Dendritic cell treated with granulocyte-macrophage colony-stimulating factor and Interleukin-4, amounts not matched to agents 40 ng/mL and 50 ng/mL, for 4 days (primary cell): ENCODE data around the gene CNTNAP1.
A peak's percentile ranks its signal among the peaks of the same experiment; 100 is the strongest.

Experiments used
- H3K27ac Mint-ChIP-seq: one replicate; pipeline ENCODE4 v1.8.0; 2022; ENCODE audit warnings: mild to moderate bottlenecking, mixed read lengths
- H3K27me3 Mint-ChIP-seq: one replicate; pipeline ENCODE4 v1.8.0; 2022; ENCODE audit warnings: mild to moderate bottlenecking, mixed read lengths
- H3K36me3 Mint-ChIP-seq: one replicate; pipeline ENCODE4 v1.8.0; 2022; ENCODE audit warnings: low read depth, mixed read lengths
- H3K4me1 Mint-ChIP-seq: one replicate; pipeline ENCODE4 v1.8.0; 2022; ENCODE audit warnings: low read depth, mixed read lengths
- H3K4me3 Mint-ChIP-seq: one replicate; pipeline ENCODE4 v1.8.0; 2022; ENCODE audit warnings: mild to moderate bottlenecking, moderate library complexity, mixed read lengths
- H3K9me3 Mint-ChIP-seq: one replicate; pipeline ENCODE4 v1.8.0; 2022; ENCODE audit warnings: mixed read lengths
- intact Hi-C: fragments of 100-400 bp; cut with micrococcal nuclease; formaldehyde crosslinking; loops from one replicate; pipeline ENCODE4 v1.15.0; 2022

Gene CNTNAP1

DNA sequence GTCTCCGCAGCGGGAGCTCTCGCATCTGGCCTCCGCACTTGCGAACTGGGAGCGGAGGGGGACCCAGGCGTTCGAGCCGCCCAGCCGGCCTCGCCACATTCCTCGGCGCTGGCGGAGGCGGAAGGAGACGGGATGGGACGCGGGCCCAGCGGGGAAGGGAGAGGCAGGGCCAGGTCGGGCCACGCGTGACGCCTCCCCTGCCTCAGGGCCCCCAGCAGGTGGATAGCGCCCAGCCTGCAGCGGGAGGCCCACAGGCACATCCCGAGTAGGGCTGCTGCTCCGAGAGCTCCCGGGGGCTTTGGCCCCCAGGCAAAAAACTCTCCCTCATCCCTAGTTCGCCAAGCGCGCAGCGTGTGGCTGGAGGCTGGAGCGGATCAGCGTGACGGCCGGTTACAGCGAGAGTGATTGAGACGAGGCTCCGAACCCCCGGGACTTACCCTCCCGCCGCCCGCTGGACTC is 6.3 kb upstream of the CNTNAP1 start:
- Mint-ChIP-seq H3K4me3 (peak overlapping the region; percentile 87), H3K9me3 (no peaks in the 10 kb centered on the region), H3K4me1 (peaks cover 57% of the 10 kb centered on the region), H3K27me3 (peaks cover 66% of the 10 kb centered on the region), H3K36me3 (no peaks in the 10 kb centered on the region), H3K27ac (peak overlapping the region; percentile 95)
- intact Hi-C loops: no loop called here

DNA sequence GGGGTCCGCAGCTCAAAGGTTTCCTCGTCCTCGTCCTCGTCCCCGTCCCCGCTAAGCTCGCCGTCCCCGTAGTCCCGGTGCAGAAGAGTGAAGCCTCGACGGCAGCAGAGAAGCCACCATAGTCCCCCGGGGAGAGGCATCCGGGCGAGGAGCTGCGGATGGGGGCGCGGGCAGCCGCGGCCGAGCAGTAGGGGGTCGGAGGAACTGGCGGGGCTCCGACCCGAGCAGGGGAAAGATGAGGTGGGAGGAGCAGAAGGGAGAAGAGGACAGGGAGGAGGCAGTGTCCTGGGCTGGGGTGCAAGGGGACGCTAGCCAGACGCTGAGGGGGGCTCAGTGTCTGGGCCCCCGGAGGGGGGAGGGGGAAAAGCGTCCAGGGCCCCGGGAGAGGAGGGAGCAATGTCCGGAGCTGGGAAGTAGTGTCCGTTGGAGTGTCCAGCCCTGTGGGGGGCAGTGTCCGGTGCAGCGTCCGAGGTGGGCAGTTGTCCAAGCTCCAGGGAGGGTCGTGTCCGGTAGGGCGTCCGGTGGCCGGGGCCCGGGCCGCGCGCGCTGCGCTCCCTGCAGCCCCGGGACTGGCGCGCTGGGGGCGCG is 5.8 kb upstream of the CNTNAP1 start, which contains the start of gene PLEKHH3:
Gene PLEKHH3 (minus strand): TSS at position 571 of the 588 bp plus-strand sequence. CDS start 431 bp downstream, at position 140.
- peak within 1 kb of the TSS; percentile 87 for H3K4me3 Mint-ChIP-seq
- H3K27ac Mint-ChIP-seq: peak within 1 kb of the TSS; percentile 95
- intact Hi-C loops: no loop called here
- H3K27me3 Mint-ChIP-seq: peaks cover 66% of the 10 kb centered on the region
- peaks cover 57% of the 10 kb centered on the region for H3K4me1 Mint-ChIP-seq
- no peaks in the 10 kb centered on the region for H3K9me3 Mint-ChIP-seq
- H3K36me3 Mint-ChIP-seq: no peaks in the 10 kb centered on the region

DNA sequence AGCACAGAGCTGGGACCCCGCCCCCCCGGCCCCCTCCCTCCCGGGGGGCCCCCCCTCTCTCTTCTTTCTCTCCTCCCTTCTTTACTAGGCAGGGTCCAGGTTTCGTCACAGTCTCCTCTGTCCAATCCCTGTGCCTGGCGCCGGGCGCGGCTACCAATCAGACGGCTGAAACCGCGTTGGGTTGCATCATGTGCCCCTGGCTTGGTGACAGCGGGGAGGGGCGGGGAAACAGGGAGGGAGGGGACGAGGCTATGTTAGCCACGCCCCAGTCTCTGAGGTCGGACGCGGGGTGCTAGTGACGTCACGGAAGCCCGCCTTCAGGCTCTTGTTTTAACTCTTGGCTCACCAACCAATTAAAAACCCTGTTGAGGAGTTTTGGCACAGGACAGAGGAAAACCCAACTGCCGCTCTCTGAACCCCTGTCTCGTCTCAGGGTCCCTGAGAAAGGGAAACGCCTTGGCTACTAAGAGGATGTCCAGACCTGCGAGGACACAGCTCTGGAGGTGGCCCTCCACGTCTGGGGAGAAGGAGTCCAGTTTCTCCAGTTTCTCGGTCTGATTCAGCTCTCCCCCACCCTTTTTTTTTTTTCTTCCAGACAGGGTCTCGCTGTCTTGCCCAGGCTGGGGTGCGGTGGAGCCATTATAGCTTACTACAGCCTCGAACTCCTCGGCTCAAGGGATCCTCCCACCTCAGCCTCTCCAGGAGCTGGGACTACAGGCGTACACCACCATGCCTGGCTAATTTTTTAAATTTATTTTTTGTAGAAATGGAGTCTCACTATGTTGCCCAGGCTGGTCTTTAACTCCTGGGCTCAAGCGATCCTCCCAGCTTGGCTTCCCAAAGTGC is 5.1 kb upstream of the CNTNAP1 start:
- H3K27ac Mint-ChIP-seq: peak overlapping the region; percentile 95
- H3K36me3 Mint-ChIP-seq: no peaks in the 10 kb centered on the region
- H3K4me1 Mint-ChIP-seq: peaks cover 60% of the 10 kb centered on the region
- peak overlapping the region; percentile 87 for H3K4me3 Mint-ChIP-seq
- H3K27me3 Mint-ChIP-seq: peaks cover 66% of the 10 kb centered on the region
- no peaks in the 10 kb centered on the region for H3K9me3 Mint-ChIP-seq
- intact Hi-C loops: no loop called here

DNA sequence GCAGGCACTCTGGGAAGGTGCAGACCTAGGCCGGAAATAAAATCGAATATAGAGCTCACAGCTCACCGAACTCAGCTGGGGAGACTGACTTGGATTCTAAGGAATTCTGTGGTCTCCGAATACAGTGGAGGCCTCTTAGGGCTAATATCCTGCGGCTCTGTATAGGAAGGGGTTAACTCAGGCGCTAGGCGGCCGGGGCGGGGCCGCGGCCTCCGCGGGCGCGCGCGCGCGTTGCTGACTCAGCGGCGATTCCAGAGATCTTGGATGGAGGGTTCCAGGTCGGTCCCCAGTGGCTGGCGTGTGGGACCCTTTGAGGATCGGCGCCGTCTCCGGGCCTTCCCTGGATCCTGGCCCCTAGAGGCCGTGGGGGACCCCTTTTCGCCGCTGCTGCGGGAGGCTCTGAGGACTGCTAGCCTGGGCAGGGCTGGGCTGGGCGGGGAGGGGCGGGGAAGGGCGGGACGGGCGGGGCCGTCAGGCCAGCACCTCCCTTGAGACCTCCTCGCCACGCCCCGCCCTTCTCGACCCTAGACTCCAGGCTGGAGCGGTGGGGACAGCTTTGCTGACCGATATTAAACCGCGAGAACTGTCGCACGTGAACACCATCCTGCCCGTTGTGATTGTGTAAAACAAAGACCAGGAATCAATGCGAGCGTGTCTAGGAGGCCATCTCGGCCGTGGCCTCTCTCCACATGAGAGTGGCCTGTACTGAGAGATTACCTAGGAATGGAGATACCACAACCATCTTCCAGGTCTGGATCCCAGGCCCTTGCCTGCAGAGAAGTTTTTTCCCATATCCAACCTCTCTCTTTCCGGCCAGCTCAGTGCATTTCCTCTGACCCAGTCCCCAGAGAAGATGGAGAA is 4.2 kb upstream of the CNTNAP1 start:
- Mint-ChIP-seq H3K4me3 (peak overlapping the region; percentile 84), H3K27me3 (peaks cover 66% of the 10 kb centered on the region), H3K27ac (peak overlapping the region; percentile 95), H3K4me1 (peaks cover 69% of the 10 kb centered on the region), H3K9me3 (no peaks in the 10 kb centered on the region), H3K36me3 (no peaks in the 10 kb centered on the region)
- intact Hi-C loops: loop anchor here (2.0 kb wide), 1 partner anchor 99 kb away; no protein-coding TSS in a partner anchor

DNA sequence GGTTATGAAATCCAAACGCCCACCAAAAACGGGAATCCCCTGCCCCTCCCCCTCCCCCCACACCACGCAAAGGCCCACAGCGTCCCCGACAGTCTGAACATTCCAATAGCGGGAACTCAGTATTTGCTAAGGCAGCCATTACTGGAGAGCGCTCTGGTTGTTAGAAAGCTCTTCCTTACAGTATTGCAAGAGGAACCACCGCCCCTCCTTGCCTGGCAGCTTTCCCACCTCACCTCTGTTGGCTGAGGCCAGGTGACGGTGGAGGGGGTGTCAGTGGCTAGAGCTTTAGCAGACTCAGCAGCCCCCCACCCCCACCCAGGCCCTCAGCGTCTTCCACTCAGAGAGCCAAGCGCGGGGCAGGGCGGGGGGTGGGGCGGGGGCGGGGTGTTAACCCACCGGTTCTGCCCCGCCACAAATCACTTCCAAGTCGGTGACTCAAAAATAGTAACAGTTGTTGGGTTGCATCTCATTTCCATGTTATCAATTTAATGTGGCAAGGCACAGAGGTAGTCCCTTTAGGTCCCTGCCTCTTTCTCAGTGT is 3.3 kb upstream of the CNTNAP1 start:
- intact Hi-C loops: loop anchor here (1.0 to 2.0 kb wide), 2 partner anchors 71 to 100 kb away; no protein-coding TSS in a partner anchor

DNA sequence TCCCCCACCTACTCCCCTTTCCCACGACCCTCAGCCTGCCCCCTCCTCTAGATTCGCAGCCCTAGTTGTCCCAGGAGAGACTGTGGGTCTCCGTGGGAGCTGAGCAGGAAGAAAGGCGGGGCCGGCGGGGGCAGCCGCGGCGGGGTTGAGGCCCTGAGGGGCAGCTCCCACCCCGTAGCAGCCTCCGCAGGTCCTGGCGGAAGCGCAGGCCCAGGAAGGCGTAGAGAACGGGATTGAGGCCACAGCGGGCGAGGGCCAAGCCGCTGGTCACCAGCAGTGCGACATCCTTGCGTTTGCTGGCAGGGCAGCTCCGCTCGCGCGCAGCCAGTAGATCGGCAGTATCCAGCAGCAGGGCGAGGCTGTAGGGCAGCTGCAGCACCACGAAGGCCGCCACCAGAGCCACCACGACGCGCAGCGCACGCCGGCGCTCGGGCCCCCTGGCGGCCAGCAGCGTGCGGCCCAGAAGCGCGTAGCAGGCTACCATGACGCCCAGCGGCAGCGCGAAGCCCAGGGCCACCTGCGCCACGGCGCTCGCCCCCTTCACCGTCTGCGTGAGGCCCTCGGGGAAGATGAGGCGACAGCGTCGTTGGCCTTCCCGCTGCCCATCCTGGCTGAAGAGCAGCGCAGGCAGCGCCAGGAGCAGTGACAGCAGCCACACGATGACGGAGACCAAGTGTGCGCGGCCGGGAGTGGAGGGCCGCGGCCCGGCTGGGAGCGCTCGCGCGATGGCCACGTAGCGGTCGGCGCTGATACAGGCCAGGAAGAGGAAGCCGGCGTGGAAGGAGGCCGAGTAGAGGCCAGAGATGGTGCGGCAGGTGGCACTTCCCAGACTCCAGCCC is 2.6 kb upstream of the CNTNAP1 start:
- H3K9me3 Mint-ChIP-seq: no peaks in the 10 kb centered on the region
- H3K27me3 Mint-ChIP-seq: peaks cover 67% of the 10 kb centered on the region
- H3K27ac Mint-ChIP-seq: peak overlapping the region; percentile 95
- H3K4me3 Mint-ChIP-seq: peak overlapping the region; percentile 64
- H3K36me3 Mint-ChIP-seq: no peaks in the 10 kb centered on the region
- intact Hi-C loops: loop anchor here (1.0 to 2.0 kb wide), 2 partner anchors 71 to 101 kb away; no protein-coding TSS in a partner anchor
- peaks cover 70% of the 10 kb centered on the region for H3K4me1 Mint-ChIP-seq

More for the DNA sequence above, 3.3 kb upstream of the CNTNAP1 start:
- Mint-ChIP-seq H3K36me3 (no peaks in the 10 kb centered on the region), H3K9me3 (no peaks in the 10 kb centered on the region), H3K4me1 (peaks cover 77% of the 10 kb centered on the region), H3K27me3 (peaks cover 67% of the 10 kb centered on the region), H3K4me3 (peak overlapping the region; percentile 84), H3K27ac (peak overlapping the region; percentile 95)

DNA sequence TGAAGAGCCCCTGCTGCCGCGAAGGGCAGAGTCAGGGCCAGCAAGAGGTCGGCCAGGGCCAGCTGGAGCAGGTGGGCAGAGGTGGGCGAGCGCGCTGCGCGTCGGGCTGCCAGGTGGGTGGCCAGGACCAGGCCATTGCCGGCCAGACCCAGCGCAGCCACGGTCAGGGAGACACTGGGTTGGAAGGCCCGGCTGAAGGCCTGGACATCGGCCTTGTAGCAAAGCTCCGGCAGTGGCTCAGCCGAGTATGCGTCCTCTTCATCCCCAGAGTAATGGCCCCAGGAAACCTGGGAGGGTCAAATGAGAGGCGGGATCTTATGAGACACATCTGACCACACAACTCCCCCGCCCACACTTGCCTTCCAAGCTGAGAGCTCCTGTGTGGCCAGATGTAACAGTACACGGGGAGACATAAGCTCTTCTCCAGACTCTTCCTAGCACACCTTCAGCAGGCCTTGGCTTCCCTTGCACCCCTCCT is 2.0 kb upstream of the CNTNAP1 start:
- Mint-ChIP-seq H3K27me3 (peaks cover 68% of the 10 kb centered on the region), H3K9me3 (no peaks in the 10 kb centered on the region), H3K36me3 (no peaks in the 10 kb centered on the region), H3K4me3 (peak overlapping the region; percentile 4), H3K4me1 (peaks cover 67% of the 10 kb centered on the region), H3K27ac (peak overlapping the region; percentile 95)
- intact Hi-C loops: no loop called here

DNA sequence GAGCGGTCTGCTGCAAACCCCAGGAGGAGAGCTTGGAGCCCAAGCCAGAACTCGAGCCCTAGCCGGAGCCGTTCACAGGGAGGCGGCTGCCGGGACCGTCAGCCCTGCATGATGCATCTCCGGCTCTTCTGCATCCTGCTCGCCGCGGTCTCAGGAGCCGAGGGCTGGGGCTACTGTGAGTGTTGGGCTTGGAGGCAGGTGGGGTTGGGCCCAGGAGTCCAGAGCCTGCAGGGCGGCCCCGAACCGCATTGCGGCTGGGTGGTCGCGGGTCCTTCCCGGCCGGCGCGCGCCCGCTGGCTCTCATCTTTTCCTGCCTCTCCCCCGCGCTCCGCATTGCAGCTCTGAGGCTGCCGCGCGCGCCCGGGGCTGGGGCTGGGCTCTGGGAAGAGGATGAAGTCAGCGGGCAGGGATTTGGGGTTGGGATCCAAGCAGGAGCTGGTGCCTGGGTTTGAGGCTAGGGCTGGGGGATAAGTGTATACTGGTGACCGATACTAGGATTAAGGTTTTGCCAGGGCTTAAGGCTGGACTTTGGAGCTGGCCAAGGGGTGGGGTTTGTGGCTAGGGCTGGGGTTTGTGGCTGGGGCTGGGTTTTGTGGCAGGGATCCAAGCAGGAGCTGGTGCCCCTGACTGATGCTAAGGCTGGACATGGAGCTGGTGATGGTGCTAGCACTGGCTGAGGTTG is 532 bp downstream of the CNTNAP1 start:
- Mint-ChIP-seq H3K27me3 (peaks cover 54% of the 10 kb centered on the region), H3K9me3 (no peaks in the 10 kb centered on the region), H3K27ac (peak overlapping the region; percentile 60), H3K36me3 (no peaks in the 10 kb centered on the region), H3K4me3 (peak overlapping the region; percentile 75), H3K4me1 (peaks cover 49% of the 10 kb centered on the region)
- intact Hi-C loops: no loop called here

DNA sequence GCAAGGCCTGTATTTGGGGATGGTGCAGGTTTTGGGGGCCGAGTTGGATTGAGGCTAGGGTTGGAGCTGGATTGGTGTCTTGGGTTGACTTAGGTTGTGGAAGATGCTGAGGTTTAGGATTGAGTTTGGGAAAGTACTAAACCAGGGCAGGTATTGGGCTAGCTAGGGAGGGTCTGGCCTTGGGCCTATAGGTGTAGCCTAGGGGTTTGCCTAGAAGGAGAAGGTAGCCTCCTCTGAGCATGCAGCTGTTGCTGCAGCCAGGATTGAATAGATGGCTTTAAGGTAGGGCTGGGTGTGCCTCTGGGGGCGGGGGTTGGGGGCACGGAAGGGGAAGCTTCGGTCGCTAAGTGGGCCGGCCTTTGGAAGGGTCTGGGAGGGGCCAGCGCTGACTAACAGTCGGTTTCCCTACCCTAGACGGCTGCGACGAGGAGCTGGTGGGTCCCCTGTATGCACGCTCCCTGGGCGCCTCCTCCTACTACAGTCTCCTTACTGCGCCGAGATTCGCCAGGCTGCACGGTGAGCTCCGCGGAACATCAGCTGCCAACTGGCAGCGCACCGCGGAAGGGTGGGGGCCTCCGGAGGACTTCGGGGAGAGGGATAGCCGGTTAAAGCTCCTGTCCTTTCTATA is 1.2 kb downstream of the CNTNAP1 start:
- no peak overlapping the region for H3K27ac Mint-ChIP-seq
- H3K27me3 Mint-ChIP-seq: peaks cover 54% of the 10 kb centered on the region
- peak overlapping the region; percentile 39 for H3K4me3 Mint-ChIP-seq
- intact Hi-C loops: no loop called here
- H3K4me1 Mint-ChIP-seq: peaks cover 44% of the 10 kb centered on the region
- no peaks in the 10 kb centered on the region for H3K9me3 Mint-ChIP-seq
- H3K36me3 Mint-ChIP-seq: no peaks in the 10 kb centered on the region

DNA sequence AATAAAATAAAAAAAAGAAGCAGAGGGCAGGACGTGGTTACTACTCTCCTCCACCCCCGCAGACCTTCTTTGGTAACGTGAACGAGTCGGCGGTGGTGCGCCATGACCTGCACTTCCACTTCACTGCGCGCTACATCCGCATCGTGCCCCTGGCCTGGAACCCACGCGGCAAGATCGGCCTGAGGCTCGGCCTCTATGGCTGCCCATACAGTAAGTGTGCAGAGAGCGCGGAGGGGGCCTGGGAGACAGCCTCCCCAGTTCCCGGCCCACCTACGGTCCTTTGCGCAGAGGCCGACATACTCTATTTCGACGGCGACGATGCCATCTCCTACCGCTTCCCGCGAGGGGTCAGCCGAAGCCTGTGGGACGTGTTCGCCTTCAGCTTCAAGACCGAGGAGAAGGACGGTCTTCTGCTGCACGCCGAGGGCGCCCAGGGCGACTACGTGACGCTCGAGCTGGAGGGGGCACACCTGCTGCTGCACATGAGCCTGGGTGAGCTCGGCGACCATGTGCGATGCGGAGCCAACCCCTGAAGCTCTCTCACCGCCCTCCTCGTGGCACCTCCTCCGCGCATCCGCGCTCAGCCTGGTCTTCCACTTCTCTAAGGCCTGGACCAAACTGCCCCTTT is 2.7 kb downstream of the CNTNAP1 start:
- H3K27me3 Mint-ChIP-seq: peaks cover 50% of the 10 kb centered on the region
- H3K4me3 Mint-ChIP-seq: no peak overlapping the region
- H3K27ac Mint-ChIP-seq: no peak overlapping the region
- peaks cover 36% of the 10 kb centered on the region for H3K4me1 Mint-ChIP-seq
- intact Hi-C loops: no loop called here
- no peaks in the 10 kb centered on the region for H3K36me3 Mint-ChIP-seq
- no peaks in the 10 kb centered on the region for H3K9me3 Mint-ChIP-seq

DNA sequence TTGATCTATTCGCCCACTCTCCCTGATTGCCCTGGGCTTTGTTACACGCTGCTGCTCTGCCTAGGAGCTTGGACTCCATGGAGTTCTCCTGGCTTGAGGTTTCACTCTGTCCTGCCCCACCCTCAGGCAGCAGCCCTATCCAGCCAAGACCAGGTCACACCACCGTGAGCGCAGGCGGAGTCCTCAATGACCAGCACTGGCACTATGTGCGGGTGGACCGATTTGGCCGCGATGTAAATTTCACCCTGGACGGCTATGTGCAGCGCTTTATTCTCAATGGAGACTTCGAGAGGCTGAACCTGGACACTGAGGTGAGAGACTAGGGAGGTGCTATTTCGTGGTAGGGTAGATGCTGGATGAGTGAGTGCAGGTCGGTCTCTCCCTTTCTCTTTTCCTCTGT is 3.5 kb downstream of the CNTNAP1 start:
- Mint-ChIP-seq H3K27me3 (peaks cover 46% of the 10 kb centered on the region), H3K36me3 (no peaks in the 10 kb centered on the region), H3K4me1 (peaks cover 30% of the 10 kb centered on the region), H3K27ac (no peak overlapping the region), H3K4me3 (no peak overlapping the region), H3K9me3 (no peaks in the 10 kb centered on the region)
- intact Hi-C loops: no loop called here
